Mammary epithelial cell (primary cell): ENCODE results near the gene MEAK7.

Experiments used
- CTCF ChIP-seq, 2 donors: IDR thresholded peaks in 1 of 2; conservative IDR thresholded peaks in 1 of 2; 2 replicates each; pipeline ENCODE4 v1.5.1; 2011 to 2012; ENCODE audit warnings: inconsistent platforms in 2 of 2, low read length in 2 of 2, mild to moderate bottlenecking in 2 of 2, control low read depth in 1 of 2, low read depth in 1 of 2; ENCODE audit not compliant: insufficient read depth in 1 of 2; ENCODE audit errors: extremely low read depth in 1 of 2
- EZH2 ChIP-seq: IDR thresholded peaks from 2 replicates; pipeline ENCODE4 v1.6.1; 2012; ENCODE audit warnings: low read length, inconsistent platforms, borderline replicate concordance

DNA sequence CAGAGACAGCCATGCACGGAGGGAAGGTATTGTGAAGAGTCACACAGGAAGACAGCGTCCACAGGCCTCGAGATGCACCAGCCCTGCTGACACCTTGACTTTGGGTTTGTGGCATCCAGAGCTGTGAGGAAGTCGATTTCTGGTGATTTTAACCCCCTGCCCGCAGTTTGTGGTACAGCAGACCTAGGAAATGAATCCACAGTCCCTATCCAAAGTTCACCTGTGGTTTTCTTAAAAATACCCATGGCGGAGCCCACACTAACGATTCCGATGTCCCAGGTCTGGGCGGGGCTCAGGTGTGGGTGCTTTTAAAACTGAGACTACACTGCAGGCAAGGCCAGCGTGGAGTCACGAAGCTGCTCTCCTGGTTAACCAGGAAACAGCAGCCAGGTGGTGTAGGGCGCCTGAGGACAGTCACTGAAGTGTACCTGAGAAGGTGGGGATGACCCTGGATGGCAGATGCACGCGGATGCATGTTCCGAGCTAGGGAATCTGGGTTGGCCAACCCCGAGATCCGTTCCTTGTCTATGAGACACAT is 14.4 kb upstream of the MEAK7 start:
- TF ChIP-seq CTCF (conservative IDR thresholded peaks at IDR 0.05 in 1 of 2, IDR thresholded peaks at IDR 0.05 in 1 of 2; ENCODE audit: extremely low read depth in 1 of 2, insufficient read depth in 1 of 2, low read depth in 1 of 2, low read length in 2 of 2) (no peak), EZH2 (no peak)
